ENCODE measurements around the gene OPTN. TPM values are rescaled to one million over a fixed set of nuclear protein-coding genes. Genes with fewer than 3 reads are reported as not detected.

Gene OPTN
- polyA plus RNA-seq, 3 donors, result 1.4 to 3.7 (median 2.6) TPM

DNA sequence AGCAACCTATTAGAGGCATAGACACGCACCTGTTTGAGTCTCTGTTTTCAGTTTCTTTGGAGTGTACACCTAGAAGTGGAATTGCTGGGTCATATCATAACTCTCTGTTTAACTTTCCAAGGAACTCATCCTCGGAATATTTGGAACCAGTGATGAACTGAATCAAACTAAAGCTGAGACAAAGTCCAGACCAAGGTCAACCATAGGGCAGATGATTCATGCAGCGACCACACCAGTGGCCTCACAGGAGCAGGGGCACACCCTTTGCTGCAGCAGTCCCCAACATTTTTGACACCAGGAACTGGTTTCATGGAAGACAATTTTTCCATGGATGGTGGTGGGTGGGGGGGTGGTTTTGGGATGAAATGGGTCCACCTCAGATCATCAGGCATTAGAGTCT is 4.9 kb upstream of the OPTN start:
- Histone ChIP-seq H3K36me3 (replicated peaks in 1 of 2; ENCODE audit: control insufficient read depth in 1 of 2, insufficient read depth in 2 of 2, low read length in 2 of 2) (no peaks in the 10 kb centered on the region), H3K79me2 (ENCODE audit: insufficient read depth, low read length) (no peaks in the 10 kb centered on the region), H2AFZ (ENCODE audit: insufficient read depth, low read depth, low read length, poor library complexity, severe bottlenecking) (no peak overlapping the region), H3K4me2 (replicated peaks; ENCODE audit: extremely low read depth, low read length, poor library complexity, severe bottlenecking) (no peak overlapping the region), H4K20me1 (ENCODE audit: insufficient read depth, low read length) (no peaks in the 10 kb centered on the region), H3K27ac (ENCODE audit: low read depth in 1 of 2, low read length in 2 of 2) (no peak overlapping the region), H3K9me3 (replicated peaks in 1 of 2; ENCODE audit: control insufficient read depth in 1 of 2, insufficient read depth in 1 of 2, low read length in 2 of 2) (peaks cover 0 to 7% of the 10 kb centered on the region in 2 donors), H3K27me3 (ENCODE audit: control insufficient read depth in 2 of 2, insufficient read depth in 2 of 2, low read length in 2 of 2) (peaks cover 2 to 5% of the 10 kb centered on the region in 2 donors), H3K4me3 (replicated peaks in 1 of 3; ENCODE audit: low read depth in 2 of 3, low read length in 3 of 3) (no peak overlapping the region), H3K4me1 (ENCODE audit: control insufficient read depth in 1 of 2, insufficient read depth in 2 of 2, low read length in 2 of 2) (peaks cover 4 to 8% of the 10 kb centered on the region in 2 donors), H3K9ac (ENCODE audit: insufficient read depth, low read length, poor library complexity, severe bottlenecking) (no peak overlapping the region)
- peaks cover 8% of the 10 kb centered on the region for H3K4me1 Mint-ChIP-seq
- intact Hi-C loops (cut with micrococcal nuclease), result no loop called here
- H3K9me3 Mint-ChIP-seq, result peaks cover 2 to 16% (median 4%) of the 10 kb centered on the region in 7 donors
- H3K27me3 Mint-ChIP-seq (ENCODE audit: low read depth in 3 of 3), result peaks cover 11 to 23% (median 12%) of the 10 kb centered on the region in 3 donors
- H3K27ac Mint-ChIP-seq, result no peak overlapping the region
- 94% methylated on average over 2 of the region's 3 CpGs for WGBS (ENCODE audit: insufficient coverage)
- H3K36me3 Mint-ChIP-seq, result no peaks in the 10 kb centered on the region
- TF ChIP-seq, protein P1, sequence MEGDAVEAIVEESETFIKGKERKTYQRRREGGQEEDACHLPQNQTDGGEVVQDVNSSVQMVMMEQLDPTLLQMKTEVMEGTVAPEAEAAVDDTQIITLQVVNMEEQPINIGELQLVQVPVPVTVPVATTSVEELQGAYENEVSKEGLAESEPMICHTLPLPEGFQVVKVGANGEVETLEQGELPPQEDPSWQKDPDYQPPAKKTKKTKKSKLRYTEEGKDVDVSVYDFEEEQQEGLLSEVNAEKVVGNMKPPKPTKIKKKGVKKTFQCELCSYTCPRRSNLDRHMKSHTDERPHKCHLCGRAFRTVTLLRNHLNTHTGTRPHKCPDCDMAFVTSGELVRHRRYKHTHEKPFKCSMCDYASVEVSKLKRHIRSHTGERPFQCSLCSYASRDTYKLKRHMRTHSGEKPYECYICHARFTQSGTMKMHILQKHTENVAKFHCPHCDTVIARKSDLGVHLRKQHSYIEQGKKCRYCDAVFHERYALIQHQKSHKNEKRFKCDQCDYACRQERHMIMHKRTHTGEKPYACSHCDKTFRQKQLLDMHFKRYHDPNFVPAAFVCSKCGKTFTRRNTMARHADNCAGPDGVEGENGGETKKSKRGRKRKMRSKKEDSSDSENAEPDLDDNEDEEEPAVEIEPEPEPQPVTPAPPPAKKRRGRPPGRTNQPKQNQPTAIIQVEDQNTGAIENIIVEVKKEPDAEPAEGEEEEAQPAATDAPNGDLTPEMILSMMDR (IDR thresholded peaks at IDR 0.05), result no peak
- H3K4me3 Mint-ChIP-seq, result no peak overlapping the region
- DNase-seq, result no peak

DNA sequence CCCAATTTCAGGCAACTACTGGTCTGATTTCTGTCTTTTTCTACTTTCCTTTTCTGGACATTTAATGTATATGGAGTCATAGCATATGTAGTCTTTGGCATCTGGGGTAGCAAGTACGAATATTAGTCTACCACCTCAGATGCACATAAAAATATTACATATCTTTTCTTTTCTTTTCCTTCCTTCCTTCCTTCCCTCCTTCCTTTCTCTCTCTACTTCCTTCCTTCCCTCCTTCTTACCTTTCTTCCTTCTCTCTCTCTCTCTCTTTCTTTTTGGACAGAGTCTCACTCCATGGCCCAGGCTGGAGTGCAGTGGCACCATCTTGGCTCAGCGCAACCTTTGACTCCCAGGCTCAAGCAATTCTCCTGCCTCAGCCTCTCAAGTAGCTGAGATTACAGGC is 4.0 kb upstream of the OPTN start:
- Mint-ChIP-seq H3K9me3 (peaks cover 2 to 15% (median 4%) of the 10 kb centered on the region in 7 donors), H3K4me1 (peaks cover 15% of the 10 kb centered on the region), H3K4me3 (no peak overlapping the region), H3K36me3 (peaks cover 0 to 3% of the 10 kb centered on the region in 2 donors), H3K27me3 (ENCODE audit: low read depth in 3 of 3) (peaks cover 11 to 30% (median 17%) of the 10 kb centered on the region in 3 donors), H3K27ac (no peak overlapping the region)
- H3K27ac ChIP-seq (ENCODE audit: low read depth in 1 of 2, low read length in 2 of 2), result no peak overlapping the region
- no peak overlapping the region for H3K4me3 ChIP-seq (replicated peaks in 1 of 3; ENCODE audit: low read depth in 2 of 3, low read length in 3 of 3)
- H3K36me3 ChIP-seq (replicated peaks in 1 of 2; ENCODE audit: control insufficient read depth in 1 of 2, insufficient read depth in 2 of 2, low read length in 2 of 2), result no peaks in the 10 kb centered on the region
- no peaks in the 10 kb centered on the region for H3K79me2 ChIP-seq (ENCODE audit: insufficient read depth, low read length)
- no peak for DNase-seq
- intact Hi-C loops (cut with micrococcal nuclease), result no loop called here
- H3K9me3 ChIP-seq (replicated peaks in 1 of 2; ENCODE audit: control insufficient read depth in 1 of 2, insufficient read depth in 1 of 2, low read length in 2 of 2), result peaks cover 0 to 5% of the 10 kb centered on the region in 2 donors
- no peak overlapping the region for H3K4me2 ChIP-seq (replicated peaks; ENCODE audit: extremely low read depth, low read length, poor library complexity, severe bottlenecking)
- H2AFZ ChIP-seq (ENCODE audit: insufficient read depth, low read depth, low read length, poor library complexity, severe bottlenecking), result no peak overlapping the region
- H3K4me1 ChIP-seq (ENCODE audit: control insufficient read depth in 1 of 2, insufficient read depth in 2 of 2, low read length in 2 of 2), result peaks cover 9 to 17% of the 10 kb centered on the region in 2 donors
- WGBS (ENCODE audit: insufficient coverage), result 80% methylated on average over 2 of the region's 2 CpGs
- peaks cover 8 to 11% of the 10 kb centered on the region in 2 donors for H3K27me3 ChIP-seq (ENCODE audit: control insufficient read depth in 2 of 2, insufficient read depth in 2 of 2, low read length in 2 of 2)
- no peak overlapping the region for H3K9ac ChIP-seq (ENCODE audit: insufficient read depth, low read length, poor library complexity, severe bottlenecking)
- H4K20me1 ChIP-seq (ENCODE audit: insufficient read depth, low read length), result no peaks in the 10 kb centered on the region
- TF ChIP-seq, protein P1 (IDR thresholded peaks at IDR 0.05), result no peak
